CD4-positive, alpha-beta T cell (primary cell): ENCODE measurements around the gene KDM2A. TPM values are rescaled to one million over a fixed set of nuclear protein-coding genes. Genes with fewer than 3 reads are reported as not detected.

Source experiments
- ATAC-seq: fragments of 200-7000 bp; cut with Tn5 transposase; one replicate; pipeline ENCODE4 v1.10.0; 2022; ENCODE audit warnings: mild to moderate bottlenecking; ENCODE audit not compliant: poor library complexity
- CTCF ChIA-PET: fragments of 350-600 bp; sonication (Branson Sonifier 250); formaldehyde crosslinking; loops from one replicate; lab custom pipeline; 2021; ENCODE audit warnings: antibody characterized with exemption, inconsistent platforms; lab: Charles Lee
- POLR2A ChIA-PET: fragments of 350-600 bp; sonication (Branson Sonifier 250); formaldehyde crosslinking; loops from one replicate; lab custom pipeline; 2021; ENCODE audit warnings: antibody characterized with exemption, inconsistent platforms; lab: Charles Lee
- DNase-seq, 14 experiments: peaks; one replicate each; pipeline ENCODE4 v3.0.0-alpha.2; 2013 to 2020; ENCODE audit warnings: mixed read lengths in 2 of 14
- H3K27ac ChIP-seq, 2 donors: one replicate each; pipeline versions ENCODE4 v1.5.1 to v1.7.0; 2013; ENCODE audit warnings: low read length in 2 of 2, low read depth in 1 of 2, mild to moderate bottlenecking in 1 of 2
- H3K27me3 ChIP-seq, 2 experiments: 1 replicate in 1 of 2; 2 replicates in 1 of 2; pipeline versions ENCODE4 v1.6.1 to v1.7.0; 2013; ENCODE audit warnings: low read length in 2 of 2, control low read depth in 1 of 2, mild to moderate bottlenecking in 1 of 2, moderate library complexity in 1 of 2; ENCODE audit not compliant: insufficient read depth in 2 of 2, control insufficient read depth in 1 of 2
- H3K36me3 ChIP-seq: one replicate; pipeline ENCODE4 v1.6.1; 2013; ENCODE audit warnings: low read length, control low read depth; ENCODE audit not compliant: insufficient read depth
- H3K4me1 ChIP-seq: one replicate; pipeline ENCODE4 v1.6.1; 2013; ENCODE audit warnings: low read length, control low read depth; ENCODE audit not compliant: insufficient read depth
- H3K4me3 ChIP-seq: one replicate; pipeline ENCODE4 v1.5.1; 2013; ENCODE audit warnings: mild to moderate bottlenecking, low read length, moderate library complexity
- H3K9me3 ChIP-seq, 2 experiments: 1 replicate in 1 of 2; 2 replicates in 1 of 2; pipeline versions ENCODE4 v1.6.1 to v1.7.0; 2013; ENCODE audit warnings: low read length in 2 of 2, mild to moderate bottlenecking in 2 of 2, control low read depth in 1 of 2, moderate library complexity in 1 of 2; ENCODE audit not compliant: control insufficient read depth in 1 of 2, insufficient read depth in 1 of 2
- H3K27ac Mint-ChIP-seq: one replicate; pipeline ENCODE4 v1.8.0; 2020; ENCODE audit warnings: mixed read lengths
- H3K27me3 Mint-ChIP-seq: one replicate; pipeline ENCODE4 v1.8.0; 2021; ENCODE audit warnings: mixed read lengths
- H3K36me3 Mint-ChIP-seq: one replicate; pipeline ENCODE4 v1.8.0; 2021; ENCODE audit warnings: low read depth, mixed read lengths
- H3K4me1 Mint-ChIP-seq: one replicate; pipeline ENCODE4 v1.8.0; 2021; ENCODE audit warnings: low read depth, mixed read lengths
- H3K4me3 Mint-ChIP-seq: one replicate; pipeline ENCODE4 v1.8.0; 2020; ENCODE audit warnings: mild to moderate bottlenecking, mixed read lengths
- H3K9me3 Mint-ChIP-seq: one replicate; pipeline ENCODE4 v1.8.0; 2020; ENCODE audit warnings: mixed read lengths
- CTCF ChIP-seq: fragments of 200-600 bp; IDR thresholded peaks from one replicate; pipeline ENCODE4 v1.8.0; 2022; ENCODE audit warnings: antibody characterized with exemption, mild to moderate bottlenecking
- intact Hi-C, 2 experiments: fragments of 100-400 bp; cut with DNase I in 1 of 2; cut with micrococcal nuclease in 1 of 2; formaldehyde crosslinking; loops; one replicate each; pipeline versions ENCODE4 v1.15.1 to v1.9.0; 2023 to 2025; cut with DNase I, micrococcal nuclease
- total RNA-seq, 174 experiments: library from RNA in 2 of 174; stranded (reverse) in 2 of 174; gene quantifications; one replicate each; pipeline ENCODE4 v1.2.3 and lab custom pipeline; 2021 to 2026

KDM2A gene
- total RNA-seq, 2 experiments from 2014 or later, result 410 to 412 TPM

DNA sequence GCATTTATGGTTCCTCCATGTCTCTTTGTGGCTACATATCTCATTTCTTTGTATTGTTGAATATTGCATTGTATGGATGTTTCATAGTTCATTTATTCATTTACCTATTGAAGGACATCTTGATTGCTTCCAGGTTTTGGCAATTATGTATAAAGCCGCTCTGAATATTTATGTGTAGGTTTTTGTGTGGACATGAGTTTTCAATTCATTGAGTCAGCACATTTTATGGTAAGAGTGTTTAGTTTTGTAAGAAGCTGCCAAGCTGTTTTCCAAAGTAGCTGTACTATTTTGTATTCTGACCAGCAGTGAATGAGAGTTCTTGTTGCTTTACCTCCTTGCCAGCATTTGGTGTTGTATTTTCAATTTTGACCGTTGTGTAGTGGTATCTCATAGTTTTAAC lies 39.2 kb downstream of the KDM2A start:
- CTCF ChIA-PET, result interaction anchor here (1.1 kb wide), 1 partner anchor 41 kb away, joined by 3 read pairs; no protein-coding TSS in a partner anchor
- H3K4me1 ChIP-seq, result peaks cover 8% of the 10 kb centered on the region
- no peaks in the 10 kb centered on the region for H3K9me3 ChIP-seq
- DNase-seq (no peak), ATAC-seq (no peak)
- POLR2A ChIA-PET, result interaction anchor here (0.7 to 1.0 kb wide), 2 partner anchors 31 to 39 kb away, joined by 3 to 4 read pairs; partner anchors contain the start of gene KDM2A
- no peak overlapping the region for H3K27ac ChIP-seq
- no peak overlapping the region for H3K4me3 ChIP-seq
- no peak for TF ChIP-seq CTCF
- H3K4me1 Mint-ChIP-seq, result peaks cover 53% of the 10 kb centered on the region
- H3K27me3 ChIP-seq, result no peaks in the 10 kb centered on the region
- H3K4me3 Mint-ChIP-seq, result no peak overlapping the region
- H3K36me3 Mint-ChIP-seq, result peaks cover 39% of the 10 kb centered on the region
- intact Hi-C loops, result no loop called here
- peaks cover 14% of the 10 kb centered on the region for H3K36me3 ChIP-seq
- H3K27ac Mint-ChIP-seq, result peak overlapping the region; percentile 76
- no peaks in the 10 kb centered on the region for H3K9me3 Mint-ChIP-seq
- H3K27me3 Mint-ChIP-seq, result no peaks in the 10 kb centered on the region

DNA sequence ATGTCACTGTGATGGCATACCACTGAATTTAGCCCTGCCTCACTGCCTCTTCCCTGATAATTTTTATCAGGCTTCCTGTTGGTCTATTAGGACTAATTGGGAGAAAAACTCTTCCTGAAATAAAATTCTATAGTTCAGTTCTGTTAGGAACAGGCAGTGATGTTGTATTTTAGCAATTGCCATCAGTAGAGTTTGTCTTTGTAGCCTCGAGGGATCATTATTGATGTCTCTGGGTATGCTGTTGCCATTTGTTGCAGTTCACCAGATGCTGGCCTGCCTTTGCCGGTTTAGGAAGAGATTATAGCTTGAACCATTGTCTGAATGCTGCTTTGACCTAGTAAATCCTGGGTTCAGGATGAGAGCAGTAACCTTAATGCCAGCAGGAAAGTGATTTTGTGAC lies 41.0 kb downstream of the KDM2A start:
- Histone ChIP-seq H3K27me3 (no peaks in the 10 kb centered on the region), H3K27ac (no peak overlapping the region), H3K9me3 (no peaks in the 10 kb centered on the region), H3K4me1 (peaks cover 8% of the 10 kb centered on the region), H3K36me3 (peaks cover 17% of the 10 kb centered on the region), H3K4me3 (no peak overlapping the region)
- peak overlapping the region; percentile 76 for H3K27ac Mint-ChIP-seq
- intact Hi-C loops, result loop anchor here in 1 of 2 experiments (5.0 kb wide), 1 partner anchor 38 kb away; no protein-coding TSS in a partner anchor
- no peak for DNase-seq
- ChIA-PET CTCF (interaction anchor here (1.6 kb wide), 1 partner anchor 79 kb away, joined by 4 read pairs; no protein-coding TSS in a partner anchor), POLR2A (no interaction called here)
- peaks cover 49% of the 10 kb centered on the region for H3K36me3 Mint-ChIP-seq
- no peaks in the 10 kb centered on the region for H3K9me3 Mint-ChIP-seq
- no peak overlapping the region for H3K4me3 Mint-ChIP-seq
- peaks cover 66% of the 10 kb centered on the region for H3K4me1 Mint-ChIP-seq
- H3K27me3 Mint-ChIP-seq, result no peaks in the 10 kb centered on the region
- no peak for ATAC-seq
- TF ChIP-seq CTCF, result no peak

DNA sequence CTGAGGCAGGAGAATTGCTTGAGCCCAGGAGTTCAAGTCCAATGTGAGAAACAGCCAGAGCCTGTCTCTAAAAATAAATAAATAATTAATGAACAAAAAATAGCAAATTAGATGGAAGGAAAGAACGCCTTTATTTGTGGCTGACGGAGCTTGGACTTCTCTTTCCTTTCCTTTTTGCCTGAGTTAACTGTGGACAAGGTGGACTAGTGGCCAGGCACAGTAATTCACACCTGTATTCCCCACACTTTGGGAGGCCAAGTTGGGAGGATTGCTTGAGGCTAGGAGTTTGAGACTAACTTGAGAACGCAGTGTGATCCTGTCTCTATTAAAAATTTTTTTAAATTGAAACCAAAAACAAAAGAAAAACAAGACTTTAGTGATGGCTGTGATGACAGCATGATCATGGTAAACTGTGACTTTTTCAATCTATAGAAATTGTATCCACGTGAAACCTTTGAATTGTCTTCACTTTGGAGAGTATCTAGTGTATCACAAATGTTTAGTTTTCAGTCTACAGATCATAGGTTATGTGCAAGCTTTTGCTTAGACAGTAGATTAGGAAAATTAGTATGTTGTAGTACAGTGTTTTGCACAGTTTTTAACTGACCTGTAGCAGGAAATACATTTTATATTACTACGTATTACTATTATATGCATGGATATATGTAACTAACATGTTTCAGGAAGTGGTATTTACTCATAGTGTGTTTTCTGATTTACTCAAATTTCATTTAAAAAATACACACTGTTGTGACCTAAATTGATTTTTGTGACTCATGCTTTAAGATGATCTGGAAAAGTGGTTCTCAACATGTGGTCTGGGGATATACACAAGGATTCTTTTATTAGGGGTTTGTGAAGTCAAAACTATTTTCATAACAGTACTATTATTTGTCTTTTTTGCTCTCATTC lies 42.1 kb downstream of the KDM2A start:
- Histone ChIP-seq H3K27me3 (no peaks in the 10 kb centered on the region), H3K4me3 (no peak overlapping the region), H3K36me3 (peaks cover 17% of the 10 kb centered on the region), H3K9me3 (no peaks in the 10 kb centered on the region), H3K27ac (peak overlapping the region in 1 of 2 donors; percentile 37), H3K4me1 (peaks cover 8% of the 10 kb centered on the region)
- Mint-ChIP-seq H3K36me3 (peaks cover 49% of the 10 kb centered on the region), H3K4me1 (peaks cover 73% of the 10 kb centered on the region), H3K27ac (peak overlapping the region; percentile 76), H3K9me3 (no peaks in the 10 kb centered on the region), H3K27me3 (no peaks in the 10 kb centered on the region), H3K4me3 (no peak overlapping the region)
- intact Hi-C loops, result loop anchor here in 1 of 2 experiments (5.0 kb wide), 1 partner anchor 39 kb away; no protein-coding TSS in a partner anchor
- no peak for TF ChIP-seq CTCF
- ChIA-PET CTCF (interaction anchor here (1.6 kb wide), 1 partner anchor 80 kb away, joined by 4 read pairs; no protein-coding TSS in a partner anchor), POLR2A (interaction anchor here (0.6 kb wide), 1 partner anchor 359 kb away, joined by 4 read pairs; no protein-coding TSS in a partner anchor)
- peak; percentile 34 for ATAC-seq
- peak in 1 of 14 experiments; percentile 7 for DNase-seq
